ENCODE results near the gene SPINT2.

GRCh38 chr19:38250821-38251563, 13.4 kb upstream of the SPINT2 start:
- TF ChIP-seq POLR2A (IDR thresholded peaks at IDR 0.05) = no peak
- TF ChIP-seq, protein P1, sequence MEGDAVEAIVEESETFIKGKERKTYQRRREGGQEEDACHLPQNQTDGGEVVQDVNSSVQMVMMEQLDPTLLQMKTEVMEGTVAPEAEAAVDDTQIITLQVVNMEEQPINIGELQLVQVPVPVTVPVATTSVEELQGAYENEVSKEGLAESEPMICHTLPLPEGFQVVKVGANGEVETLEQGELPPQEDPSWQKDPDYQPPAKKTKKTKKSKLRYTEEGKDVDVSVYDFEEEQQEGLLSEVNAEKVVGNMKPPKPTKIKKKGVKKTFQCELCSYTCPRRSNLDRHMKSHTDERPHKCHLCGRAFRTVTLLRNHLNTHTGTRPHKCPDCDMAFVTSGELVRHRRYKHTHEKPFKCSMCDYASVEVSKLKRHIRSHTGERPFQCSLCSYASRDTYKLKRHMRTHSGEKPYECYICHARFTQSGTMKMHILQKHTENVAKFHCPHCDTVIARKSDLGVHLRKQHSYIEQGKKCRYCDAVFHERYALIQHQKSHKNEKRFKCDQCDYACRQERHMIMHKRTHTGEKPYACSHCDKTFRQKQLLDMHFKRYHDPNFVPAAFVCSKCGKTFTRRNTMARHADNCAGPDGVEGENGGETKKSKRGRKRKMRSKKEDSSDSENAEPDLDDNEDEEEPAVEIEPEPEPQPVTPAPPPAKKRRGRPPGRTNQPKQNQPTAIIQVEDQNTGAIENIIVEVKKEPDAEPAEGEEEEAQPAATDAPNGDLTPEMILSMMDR (IDR thresholded peaks at IDR 0.05) = no peak
